GM12892 (cell line): ENCODE measurements around the gene EPYC.

Experiments used
- POLR2A ChIP-seq: IDR thresholded peaks from 2 replicates; pipeline ENCODE4 v1.6.1; 2011; ENCODE audit warnings: low read depth, low read length, control low read depth
- POLR2AphosphoS5 ChIP-seq: IDR thresholded peaks from 2 replicates; pipeline ENCODE4 v1.6.1; 2011; ENCODE audit warnings: low read depth, low read length, control low read depth
- TAF1 ChIP-seq: IDR thresholded peaks from 2 replicates; pipeline ENCODE4 v1.6.1; 2011; ENCODE audit warnings: low read depth, mild to moderate bottlenecking, control low read depth, low read length, borderline replicate concordance

DNA sequence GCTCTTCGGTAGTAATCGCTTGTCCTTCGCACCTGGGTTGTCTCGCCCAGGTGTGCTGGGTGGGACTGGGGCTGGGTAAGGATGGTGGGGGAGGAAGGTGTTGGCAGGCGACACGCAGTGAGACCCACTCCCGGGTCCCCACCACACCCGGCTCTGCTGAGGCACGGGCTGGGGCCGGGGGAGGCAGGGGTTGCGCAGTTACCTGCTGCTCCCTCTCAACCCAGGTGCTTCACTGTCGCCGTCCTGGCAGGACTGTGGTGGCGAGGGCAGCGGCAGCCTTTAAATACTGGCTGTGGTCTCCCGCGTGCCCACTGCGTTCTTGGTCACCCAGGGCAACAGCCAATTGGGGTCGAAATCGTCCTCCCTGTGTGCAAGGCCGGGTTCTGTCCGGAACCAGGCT lies 49.9 kb downstream of the EPYC start, which contains the start of gene CCER1:
- no peak for TF ChIP-seq POLR2AphosphoS5
- TF ChIP-seq POLR2A = no peak
- TF ChIP-seq TAF1 = no peak
